ENCODE measurements around the gene TLX3. TPM values are rescaled to one million over a fixed set of nuclear protein-coding genes. Genes with fewer than 3 reads are reported as not detected.

Gene TLX3
- total RNA-seq (not detected), polyA plus RNA-seq (not detected)
- long read RNA-seq, donor 1, result 0 reads
- long read RNA-seq, donor 2, result 0 reads

DNA sequence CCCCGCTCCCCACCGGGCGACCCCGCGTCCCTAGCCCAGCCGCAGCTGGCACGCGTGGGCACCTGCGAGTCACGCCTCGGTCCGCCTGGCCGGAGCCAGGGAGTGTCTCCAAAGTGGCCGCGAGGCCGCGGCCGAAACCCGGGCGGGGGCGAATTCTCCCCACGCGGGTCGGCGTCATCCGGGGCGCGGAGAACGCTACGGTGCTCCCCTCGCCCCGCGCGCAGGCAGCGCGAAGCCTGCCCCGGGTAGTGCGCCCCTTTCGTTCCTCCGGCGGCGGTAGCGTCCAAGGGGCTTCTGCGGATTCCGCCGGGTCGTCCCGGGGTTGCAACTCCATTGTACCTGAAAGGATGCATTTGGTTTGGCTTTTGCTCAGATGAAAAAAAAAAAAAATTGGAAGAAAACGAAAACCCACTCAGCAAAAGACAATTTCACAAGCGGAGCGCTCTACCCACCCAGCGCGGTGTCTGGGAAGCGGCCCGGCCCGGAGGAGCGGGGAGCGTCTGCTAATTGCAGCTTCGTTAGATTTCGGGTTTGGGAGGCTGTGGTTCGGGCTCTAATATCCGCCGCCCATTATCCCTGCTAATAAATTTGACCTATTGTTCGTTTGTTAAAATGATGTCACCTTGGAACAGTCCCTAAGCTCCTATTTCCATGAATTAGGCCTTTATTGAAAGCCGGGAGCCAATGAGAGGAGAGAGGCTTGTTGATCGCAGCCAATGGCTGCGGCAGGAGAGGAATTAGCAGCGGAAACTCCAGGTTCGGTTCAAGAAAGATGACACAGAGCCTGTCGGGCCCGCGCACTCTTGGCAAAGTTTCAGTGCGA is at the start of gene TLX3:
TLX3 (plus strand) TSS at position 796 of the 823 bp plus-strand sequence. CDS start 118 bp downstream, outside the sequence.
- DNase-seq (no peak), ATAC-seq (ENCODE audit: low FRiP score) (no peak)
- no peaks in the 10 kb centered on the region for H3K36me3 ChIP-seq (ENCODE audit: control insufficient read depth in 1 of 2, insufficient read depth in 2 of 2, low read length in 1 of 2)
- H3K27me3 ChIP-seq (ENCODE audit: control insufficient read depth in 1 of 2, insufficient read depth in 2 of 2, low read length in 1 of 2), result peaks cover 0 to 3% of the 10 kb centered on the region in 2 donors
- no peaks in the 10 kb centered on the region for H3K4me1 ChIP-seq (ENCODE audit: control insufficient read depth in 1 of 2, insufficient read depth in 2 of 2, low read length in 2 of 2)
- H3K4me3 ChIP-seq (ENCODE audit: low read length in 2 of 2), result no peak within 1 kb of the TSS
- H3K9me3 ChIP-seq (ENCODE audit: control insufficient read depth, low read length), result no peaks in the 10 kb centered on the region
- intact Hi-C loops (cut with DNase I), result no loop called here
- 8 to 9% methylated on average over 73 of the region's 73 CpGs for whole genome bisulfite sequencing, 2 donors
- no peak within 1 kb of the TSS for H3K27ac ChIP-seq (ENCODE audit: low read depth in 1 of 2, low read length in 2 of 2)

DNA sequence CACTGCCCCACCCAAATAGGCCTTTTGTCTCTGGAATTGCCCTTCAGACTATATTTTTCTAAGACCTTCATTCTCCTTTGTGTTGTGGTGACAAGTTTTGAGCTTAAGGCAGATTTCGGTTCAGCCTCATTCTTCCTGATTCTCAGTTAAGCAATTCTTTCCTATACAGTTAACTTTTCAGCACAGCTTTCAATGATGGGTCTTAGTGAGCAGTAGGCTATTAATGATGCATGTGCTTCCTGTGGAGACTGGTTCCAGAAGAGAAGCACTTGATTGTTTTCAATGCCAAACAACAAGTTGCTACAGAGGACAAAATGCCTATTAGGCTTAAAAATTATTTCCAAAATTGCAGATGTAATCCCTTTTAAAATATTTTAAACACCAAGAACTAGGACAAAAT is 47.7 kb upstream of the TLX3 start:
- WGBS, 2 donors, result 88 to 92% methylated on average over 1 of the region's 1 CpG
- intact Hi-C loops (cut with DNase I), result no loop called here

GRCh38 chr5:171261904-171262303 is 47.1 kb upstream of the TLX3 start:
- Histone ChIP-seq H3K27me3 (ENCODE audit: control insufficient read depth in 1 of 2, insufficient read depth in 2 of 2, low read length in 1 of 2) (no peaks in the 10 kb centered on the region), H3K4me3 (ENCODE audit: low read length in 2 of 2) (no peak overlapping the region), H3K27ac (ENCODE audit: low read depth in 1 of 2, low read length in 2 of 2) (no peak overlapping the region), H3K9me3 (ENCODE audit: control insufficient read depth, low read length) (no peaks in the 10 kb centered on the region), H3K4me1 (ENCODE audit: control insufficient read depth in 1 of 2, insufficient read depth in 2 of 2, low read length in 2 of 2) (no peaks in the 10 kb centered on the region), H3K36me3 (ENCODE audit: control insufficient read depth in 1 of 2, insufficient read depth in 2 of 2, low read length in 1 of 2) (no peaks in the 10 kb centered on the region)
- 90 to 93% methylated on average over 4 of the region's 4 CpGs for WGBS, 2 donors
- ATAC-seq (ENCODE audit: low FRiP score), result no peak
- no peak for DNase-seq
- intact Hi-C loops (cut with DNase I), result no loop called here

More for the DNA sequence above, 47.7 kb upstream of the TLX3 start:
- no peak for DNase-seq
- no peak for ATAC-seq (ENCODE audit: low FRiP score)
- Histone ChIP-seq H3K27ac (ENCODE audit: low read depth in 1 of 2, low read length in 2 of 2) (no peak overlapping the region), H3K27me3 (ENCODE audit: control insufficient read depth in 1 of 2, insufficient read depth in 2 of 2, low read length in 1 of 2) (no peaks in the 10 kb centered on the region), H3K4me1 (ENCODE audit: control insufficient read depth in 1 of 2, insufficient read depth in 2 of 2, low read length in 2 of 2) (no peaks in the 10 kb centered on the region), H3K9me3 (ENCODE audit: control insufficient read depth, low read length) (no peaks in the 10 kb centered on the region), H3K4me3 (ENCODE audit: low read length in 2 of 2) (no peak overlapping the region), H3K36me3 (ENCODE audit: control insufficient read depth in 1 of 2, insufficient read depth in 2 of 2, low read length in 1 of 2) (no peaks in the 10 kb centered on the region)

GRCh38 chr5:171263181-171263580 is 45.9 kb upstream of the TLX3 start:
- Histone ChIP-seq H3K4me3 (ENCODE audit: low read length in 2 of 2) (no peak overlapping the region), H3K9me3 (ENCODE audit: control insufficient read depth, low read length) (no peaks in the 10 kb centered on the region), H3K4me1 (ENCODE audit: control insufficient read depth in 1 of 2, insufficient read depth in 2 of 2, low read length in 2 of 2) (no peaks in the 10 kb centered on the region), H3K36me3 (ENCODE audit: control insufficient read depth in 1 of 2, insufficient read depth in 2 of 2, low read length in 1 of 2) (no peaks in the 10 kb centered on the region), H3K27ac (ENCODE audit: low read depth in 1 of 2, low read length in 2 of 2) (no peak overlapping the region), H3K27me3 (ENCODE audit: control insufficient read depth in 1 of 2, insufficient read depth in 2 of 2, low read length in 1 of 2) (no peaks in the 10 kb centered on the region)
- DNase-seq (no peak), ATAC-seq (ENCODE audit: low FRiP score) (no peak)
- intact Hi-C loops (cut with DNase I), result no loop called here

DNA sequence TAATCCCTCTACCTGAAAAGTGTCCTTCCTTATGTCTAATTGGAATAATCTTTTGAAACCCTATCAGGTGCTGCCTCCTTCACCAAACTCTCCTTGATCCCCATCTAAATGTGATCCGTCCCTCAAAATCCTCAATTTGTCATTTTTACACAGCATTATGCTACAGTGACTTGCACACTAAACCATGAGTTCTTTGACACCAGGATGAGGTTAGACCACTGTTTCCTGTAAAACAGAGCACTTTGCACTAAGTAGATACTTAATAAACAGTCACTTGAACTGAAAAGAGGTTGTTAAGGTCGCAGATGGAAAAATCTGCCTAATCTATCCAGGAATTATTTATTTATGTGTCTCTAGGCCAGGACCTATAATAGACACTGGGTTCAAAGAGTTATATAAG is 44.2 kb upstream of the TLX3 start:
- H3K27me3 ChIP-seq (ENCODE audit: control insufficient read depth in 1 of 2, insufficient read depth in 2 of 2, low read length in 1 of 2), result no peaks in the 10 kb centered on the region
- H3K4me3 ChIP-seq (ENCODE audit: low read length in 2 of 2), result no peak overlapping the region
- WGBS, 2 donors, result 93 to 94% methylated on average over 2 of the region's 2 CpGs
- no peak for DNase-seq
- no peak overlapping the region for H3K27ac ChIP-seq (ENCODE audit: low read depth in 1 of 2, low read length in 2 of 2)
- H3K9me3 ChIP-seq (ENCODE audit: control insufficient read depth, low read length), result no peaks in the 10 kb centered on the region
- no peaks in the 10 kb centered on the region for H3K4me1 ChIP-seq (ENCODE audit: control insufficient read depth in 1 of 2, insufficient read depth in 2 of 2, low read length in 2 of 2)
- no peaks in the 10 kb centered on the region for H3K36me3 ChIP-seq (ENCODE audit: control insufficient read depth in 1 of 2, insufficient read depth in 2 of 2, low read length in 1 of 2)
- no peak for ATAC-seq (ENCODE audit: low FRiP score)
- intact Hi-C loops (cut with DNase I), result no loop called here

DNA sequence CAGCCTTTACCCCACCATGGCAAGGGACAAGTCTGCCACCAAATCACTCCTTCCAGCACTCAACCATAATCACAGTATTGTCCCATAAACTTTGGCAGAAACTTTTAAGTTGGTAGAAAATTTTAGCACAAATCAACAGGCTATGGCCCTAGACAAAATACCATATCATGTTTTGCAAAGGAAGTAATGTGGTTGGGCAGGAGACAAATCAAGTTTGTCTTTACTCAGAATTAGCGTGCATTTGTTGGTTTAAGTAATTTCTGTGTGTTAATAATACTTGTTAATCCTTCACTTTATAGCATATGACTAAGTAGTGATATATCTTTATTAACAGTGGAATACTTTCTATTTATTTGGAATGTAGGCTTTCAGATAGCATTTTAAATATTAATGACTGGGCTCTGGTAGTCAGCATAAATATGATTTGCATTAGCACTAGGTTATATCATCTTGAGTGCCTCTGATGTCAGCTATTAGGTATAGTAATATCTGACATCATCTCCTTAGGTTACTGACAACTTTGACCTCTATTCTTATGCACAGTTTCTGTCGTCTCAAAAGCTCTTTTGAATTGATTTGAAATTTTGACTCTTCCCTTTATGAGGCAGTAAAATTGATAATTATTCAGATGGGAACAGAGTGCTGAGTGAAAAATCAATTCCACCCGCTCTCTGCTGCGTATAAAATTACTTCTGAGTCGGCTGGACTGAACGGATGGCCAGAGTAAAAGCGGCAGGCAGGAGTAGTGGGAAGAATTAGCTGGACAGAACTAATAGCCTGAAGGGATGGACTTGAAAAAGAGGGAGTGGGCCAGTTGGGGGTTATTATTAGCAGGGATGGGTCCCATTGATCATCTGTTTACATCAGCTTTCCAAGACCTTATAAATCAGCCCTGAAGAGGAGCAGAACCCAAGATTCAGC is 40.1 kb upstream of the TLX3 start:
- Histone ChIP-seq H3K27ac (ENCODE audit: low read depth in 1 of 2, low read length in 2 of 2) (no peak overlapping the region), H3K9me3 (ENCODE audit: control insufficient read depth, low read length) (no peaks in the 10 kb centered on the region), H3K36me3 (ENCODE audit: control insufficient read depth in 1 of 2, insufficient read depth in 2 of 2, low read length in 1 of 2) (no peaks in the 10 kb centered on the region), H3K27me3 (ENCODE audit: control insufficient read depth in 1 of 2, insufficient read depth in 2 of 2, low read length in 1 of 2) (no peaks in the 10 kb centered on the region), H3K4me3 (ENCODE audit: low read length in 2 of 2) (no peak overlapping the region), H3K4me1 (ENCODE audit: control insufficient read depth in 1 of 2, insufficient read depth in 2 of 2, low read length in 2 of 2) (no peaks in the 10 kb centered on the region)
- intact Hi-C loops (cut with DNase I), result no loop called here
- WGBS, 2 donors, result 84 to 85% methylated on average over 7 of the region's 7 CpGs
- no peak for ATAC-seq (ENCODE audit: low FRiP score)
- no peak for DNase-seq

- Histone ChIP-seq H3K9me3 (ENCODE audit: control insufficient read depth, low read length) (no peaks in the 10 kb centered on the region), H3K27me3 (ENCODE audit: control insufficient read depth in 1 of 2, insufficient read depth in 2 of 2, low read length in 1 of 2) (no peaks in the 10 kb centered on the region), H3K27ac (ENCODE audit: low read depth in 1 of 2, low read length in 2 of 2) (no peak overlapping the region), H3K4me1 (ENCODE audit: control insufficient read depth in 1 of 2, insufficient read depth in 2 of 2, low read length in 2 of 2) (no peaks in the 10 kb centered on the region), H3K4me3 (ENCODE audit: low read length in 2 of 2) (no peak overlapping the region), H3K36me3 (ENCODE audit: control insufficient read depth in 1 of 2, insufficient read depth in 2 of 2, low read length in 1 of 2) (no peaks in the 10 kb centered on the region)
- intact Hi-C loops (cut with DNase I), result no loop called here
- no peak for ATAC-seq (ENCODE audit: low FRiP score)
- no peak for DNase-seq
- 95% methylated on average over 2 of the region's 2 CpGs for WGBS, 2 donors
These were observed 39.3 kb upstream of the TLX3 start for GRCh38 chr5:171269717-171270116.

GRCh38 chr5:171270136-171270535 is 38.9 kb upstream of the TLX3 start:
- H3K27me3 ChIP-seq (ENCODE audit: control insufficient read depth in 1 of 2, insufficient read depth in 2 of 2, low read length in 1 of 2), result no peaks in the 10 kb centered on the region
- WGBS, 2 donors, result 95% methylated on average over 3 of the region's 3 CpGs
- H3K4me3 ChIP-seq (ENCODE audit: low read length in 2 of 2), result no peak overlapping the region
- intact Hi-C loops (cut with DNase I), result no loop called here
- H3K9me3 ChIP-seq (ENCODE audit: control insufficient read depth, low read length), result no peaks in the 10 kb centered on the region
- no peaks in the 10 kb centered on the region for H3K4me1 ChIP-seq (ENCODE audit: control insufficient read depth in 1 of 2, insufficient read depth in 2 of 2, low read length in 2 of 2)
- no peak for ATAC-seq (ENCODE audit: low FRiP score)
- no peak for DNase-seq
- H3K27ac ChIP-seq (ENCODE audit: low read depth in 1 of 2, low read length in 2 of 2), result no peak overlapping the region
- H3K36me3 ChIP-seq (ENCODE audit: control insufficient read depth in 1 of 2, insufficient read depth in 2 of 2, low read length in 1 of 2), result no peaks in the 10 kb centered on the region

Measured in aorta (tissue), 5 donors.